Activated naive CD8-positive, alpha-beta T cell treated with anti-CD3 and anti-CD28 coated beads, Interleukin-2, amount 10 ng/mL, durations not matched to agents 7 days and 5 days (primary cell): ENCODE measurements around the gene APBA2. TPM values are rescaled to one million over a fixed set of nuclear protein-coding genes. Genes with fewer than 3 reads are reported as not detected.

ENCODE experiments used
- ATAC-seq: fragments of 150-1000 bp; cut with Tn5 transposase; one replicate; pipeline ENCODE4 v1.10.0; 2021; ENCODE audit warnings: low read depth, moderate library complexity
- POLR2A ChIA-PET: fragments of 350-600 bp; sonication (Branson Sonifier 250); formaldehyde crosslinking; loops from one replicate; lab custom pipeline; 2021; ENCODE audit warnings: antibody characterized with exemption; lab: Charles Lee
- DNase-seq: peaks from one replicate; pipeline ENCODE4 v3.0.0; 2021
- H3K27ac Mint-ChIP-seq: one replicate; pipeline ENCODE4 v1.8.0; 2022; ENCODE audit warnings: mild to moderate bottlenecking, mixed read lengths
- H3K27me3 Mint-ChIP-seq: one replicate; pipeline ENCODE4 v1.8.0; 2022; ENCODE audit warnings: mild to moderate bottlenecking, moderate library complexity, mixed read lengths
- H3K36me3 Mint-ChIP-seq: one replicate; pipeline ENCODE4 v1.8.0; 2021; ENCODE audit warnings: mild to moderate bottlenecking, mixed read lengths
- H3K4me1 Mint-ChIP-seq: one replicate; pipeline ENCODE4 v1.8.0; 2021; ENCODE audit warnings: mixed read lengths
- H3K4me3 Mint-ChIP-seq: one replicate; pipeline ENCODE4 v1.8.0; 2022; ENCODE audit warnings: mild to moderate bottlenecking, moderate library complexity, mixed read lengths
- H3K9me3 Mint-ChIP-seq: one replicate; pipeline ENCODE4 v1.8.0; 2021; ENCODE audit warnings: mixed read lengths
- total RNA-seq, 2 experiments: library from RNA; stranded (reverse); gene quantifications; one replicate each; pipeline ENCODE4 v1.2.3, GENCODE V29; 2021

The APBA2 gene
- total RNA-seq, 2 experiments from 2014 or later, result 65.1 to 66.0 TPM

DNA sequence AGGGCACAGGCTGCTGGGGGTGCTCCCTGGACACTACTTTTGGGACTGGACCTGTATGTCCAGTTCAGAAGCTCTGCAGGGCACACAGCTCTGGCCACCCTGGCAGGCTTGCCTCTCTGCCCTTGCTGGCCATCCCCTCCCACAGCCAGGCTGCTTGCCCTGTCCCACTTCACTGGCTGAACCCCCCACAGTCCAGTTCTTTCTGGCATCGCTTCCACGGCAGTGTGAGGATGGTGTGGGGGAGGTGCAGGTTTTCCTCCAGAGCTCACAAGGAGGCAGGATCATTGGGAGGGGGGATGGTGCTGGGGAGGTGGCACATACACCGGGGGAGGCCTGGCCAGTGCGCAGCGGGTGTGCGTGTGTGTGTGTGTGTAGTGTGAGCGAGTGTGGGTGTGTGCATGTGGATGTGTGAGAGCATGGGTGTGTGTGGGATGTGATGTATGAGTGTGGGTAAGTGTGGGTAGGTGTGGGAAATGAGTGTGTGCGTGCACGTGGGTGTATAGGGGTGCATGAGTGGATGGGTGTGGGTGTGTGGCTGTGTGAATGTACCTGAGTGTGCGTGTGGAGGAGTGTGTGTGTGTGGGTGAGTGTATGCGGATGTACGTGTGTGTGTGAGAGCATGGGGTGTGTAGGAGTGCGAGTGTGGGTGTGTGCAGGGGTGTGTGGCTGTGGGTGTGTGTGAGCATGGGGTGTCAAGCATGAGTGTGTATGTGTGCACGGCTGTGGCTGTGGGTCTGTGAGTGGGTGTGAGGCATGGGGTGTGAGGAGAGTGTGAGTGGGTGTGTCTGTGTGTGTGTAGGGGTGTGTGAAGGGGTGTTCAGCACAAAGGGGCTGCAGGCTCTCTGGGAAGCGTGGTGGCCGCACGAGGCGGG is 228.7 kb downstream of the APBA2 start:
- ATAC-seq (no peak), DNase-seq (no peak)
- no peak overlapping the region for H3K27ac Mint-ChIP-seq
- H3K36me3 Mint-ChIP-seq, result peaks cover 5% of the 10 kb centered on the region
- peaks cover 7% of the 10 kb centered on the region for H3K4me1 Mint-ChIP-seq
- no peaks in the 10 kb centered on the region for H3K27me3 Mint-ChIP-seq
- H3K4me3 Mint-ChIP-seq, result no peak overlapping the region
- POLR2A ChIA-PET, result no interaction called here
- no peaks in the 10 kb centered on the region for H3K9me3 Mint-ChIP-seq

DNA sequence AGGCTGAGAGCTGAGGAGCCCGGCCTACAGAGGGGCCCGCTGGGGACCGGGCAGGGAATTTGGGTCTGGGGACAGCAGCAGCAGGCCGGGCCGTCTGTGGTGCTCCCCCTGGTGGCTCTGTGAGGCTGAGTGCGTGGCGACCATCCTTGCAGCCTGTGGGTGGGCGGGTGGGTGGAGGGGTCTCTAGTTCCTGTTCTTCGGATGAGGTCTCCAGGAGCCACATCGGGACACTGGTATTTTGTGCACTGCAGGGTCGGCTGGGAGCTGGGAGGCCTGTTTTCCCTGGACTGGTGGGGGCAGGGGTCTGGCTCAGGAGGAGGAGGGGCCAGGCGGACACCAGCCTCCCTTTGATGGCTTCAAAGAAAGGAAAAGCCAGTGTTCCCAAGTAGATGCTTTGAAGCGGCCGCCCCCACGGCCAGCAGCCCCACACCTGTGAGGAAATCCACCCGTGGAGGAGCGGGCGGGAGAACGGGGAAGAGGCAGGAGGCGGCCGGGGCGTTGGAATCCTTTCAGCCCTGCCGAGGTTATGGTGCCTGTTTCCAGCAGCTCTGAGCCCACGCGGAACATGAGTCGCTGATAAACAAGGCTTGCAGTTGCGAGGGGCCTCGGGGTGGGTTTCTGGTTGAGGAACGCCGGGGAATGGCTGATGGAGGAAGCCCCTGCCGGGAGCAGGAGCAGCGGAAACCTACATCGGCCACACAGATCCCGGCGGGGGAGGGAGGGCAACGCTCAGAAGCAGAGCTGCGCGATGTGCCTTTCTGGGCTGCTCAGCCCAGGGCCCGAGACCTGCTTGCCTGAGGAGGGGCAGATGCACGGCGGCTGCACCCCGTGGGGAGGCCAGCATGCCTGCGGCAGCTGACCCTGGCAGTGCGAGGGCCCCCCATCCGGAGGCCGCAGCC is 229.6 kb downstream of the APBA2 start:
- ATAC-seq (peak; percentile 15), DNase-seq (no peak)
- Mint-ChIP-seq H3K4me3 (peak overlapping the region; percentile 35), H3K27ac (no peak overlapping the region), H3K27me3 (no peaks in the 10 kb centered on the region), H3K36me3 (peaks cover 5% of the 10 kb centered on the region), H3K4me1 (peaks cover 7% of the 10 kb centered on the region), H3K9me3 (no peaks in the 10 kb centered on the region)
- POLR2A ChIA-PET, result no interaction called here

DNA sequence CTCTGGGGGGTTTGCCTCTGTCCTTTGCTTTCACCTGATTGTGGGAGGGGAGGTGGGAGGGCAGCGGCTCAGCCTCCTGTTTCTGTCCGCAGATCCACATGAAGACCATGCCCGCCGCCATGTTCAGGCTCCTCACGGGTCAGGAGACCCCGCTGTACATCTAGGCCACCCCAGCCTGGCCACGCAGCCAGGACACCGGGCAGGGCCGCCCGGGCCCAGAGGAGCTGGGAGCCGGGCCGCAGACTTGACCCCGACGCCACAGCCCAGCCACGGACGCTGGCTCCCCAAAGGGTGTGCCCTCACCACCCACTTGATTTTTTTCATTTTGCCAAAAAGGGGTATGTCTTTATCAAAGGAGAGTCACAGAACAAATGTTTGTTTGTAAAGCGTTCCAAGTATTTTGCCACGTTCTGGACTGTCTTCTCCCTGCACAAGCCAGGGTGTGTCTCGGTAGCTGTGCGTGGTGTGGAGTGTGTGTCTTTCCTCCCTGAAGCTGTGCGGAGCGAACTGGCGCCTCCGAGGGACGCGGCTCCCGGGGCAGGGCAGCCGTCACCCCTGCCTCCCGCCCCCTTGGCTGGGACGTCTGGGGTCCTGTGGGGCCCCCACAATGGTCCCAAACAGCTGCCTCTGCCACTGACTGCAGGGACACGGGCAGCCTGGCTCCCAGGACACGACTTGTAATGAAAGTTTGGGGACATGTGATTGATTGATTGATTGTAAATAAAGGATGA is 231.4 kb downstream of the APBA2 start:
- no peak overlapping the region for H3K4me3 Mint-ChIP-seq
- POLR2A ChIA-PET, result no interaction called here
- peaks cover 5% of the 10 kb centered on the region for H3K36me3 Mint-ChIP-seq
- no peak for ATAC-seq
- H3K27ac Mint-ChIP-seq, result no peak overlapping the region
- DNase-seq, result no peak
- H3K27me3 Mint-ChIP-seq, result no peaks in the 10 kb centered on the region
- peaks cover 7% of the 10 kb centered on the region for H3K4me1 Mint-ChIP-seq
- no peaks in the 10 kb centered on the region for H3K9me3 Mint-ChIP-seq

DNA sequence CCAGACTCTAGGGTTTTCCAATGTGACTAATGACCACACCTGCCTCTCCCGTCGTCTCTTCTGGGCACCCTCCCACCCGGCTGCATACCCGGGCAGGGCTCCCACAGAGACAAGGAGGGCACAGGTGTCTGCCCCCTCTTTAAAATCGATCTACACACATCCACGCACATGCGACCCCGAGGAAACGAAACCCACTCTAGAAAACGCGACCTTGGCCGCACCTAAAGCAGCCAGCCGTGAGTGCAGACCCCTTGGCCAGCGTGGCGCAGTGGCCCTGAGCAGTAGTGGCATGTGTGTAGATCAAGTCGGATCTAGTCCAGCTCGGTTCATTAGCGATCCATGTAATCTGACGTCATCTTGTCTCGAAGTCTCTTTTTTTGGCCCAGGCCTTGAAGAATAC is 232.0 kb downstream of the APBA2 start:
- Mint-ChIP-seq H3K36me3 (peaks cover 5% of the 10 kb centered on the region), H3K4me3 (no peak overlapping the region), H3K9me3 (no peaks in the 10 kb centered on the region), H3K27me3 (no peaks in the 10 kb centered on the region), H3K4me1 (peaks cover 7% of the 10 kb centered on the region), H3K27ac (no peak overlapping the region)
- ATAC-seq, result no peak
- DNase-seq, result no peak
- POLR2A ChIA-PET, result no interaction called here

DNA sequence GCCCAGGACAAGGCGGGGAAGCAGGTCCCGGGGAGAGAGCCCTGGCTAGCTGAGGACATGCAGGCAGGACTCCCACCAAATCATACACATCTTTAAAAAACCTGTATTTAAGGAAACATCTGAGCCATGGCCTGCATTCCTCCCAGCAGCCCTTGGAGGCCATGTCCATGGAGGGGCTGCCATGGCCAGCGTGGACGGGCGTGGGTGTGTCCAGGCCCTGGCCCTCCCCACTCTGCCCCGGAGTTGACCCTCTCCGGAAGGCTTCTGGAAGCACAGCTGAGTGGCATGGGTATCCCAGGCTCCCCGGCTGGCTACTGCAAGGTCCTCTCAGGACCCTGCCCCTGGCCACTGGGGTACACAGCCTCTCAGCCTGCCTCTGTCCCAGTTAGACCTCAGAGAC is 234.1 kb downstream of the APBA2 start:
- DNase-seq (no peak), ATAC-seq (no peak)
- H3K27me3 Mint-ChIP-seq, result no peaks in the 10 kb centered on the region
- H3K9me3 Mint-ChIP-seq, result no peaks in the 10 kb centered on the region
- no peak overlapping the region for H3K27ac Mint-ChIP-seq
- H3K4me3 Mint-ChIP-seq, result no peak overlapping the region
- POLR2A ChIA-PET, result no interaction called here
- no peaks in the 10 kb centered on the region for H3K36me3 Mint-ChIP-seq
- H3K4me1 Mint-ChIP-seq, result no peaks in the 10 kb centered on the region

DNA sequence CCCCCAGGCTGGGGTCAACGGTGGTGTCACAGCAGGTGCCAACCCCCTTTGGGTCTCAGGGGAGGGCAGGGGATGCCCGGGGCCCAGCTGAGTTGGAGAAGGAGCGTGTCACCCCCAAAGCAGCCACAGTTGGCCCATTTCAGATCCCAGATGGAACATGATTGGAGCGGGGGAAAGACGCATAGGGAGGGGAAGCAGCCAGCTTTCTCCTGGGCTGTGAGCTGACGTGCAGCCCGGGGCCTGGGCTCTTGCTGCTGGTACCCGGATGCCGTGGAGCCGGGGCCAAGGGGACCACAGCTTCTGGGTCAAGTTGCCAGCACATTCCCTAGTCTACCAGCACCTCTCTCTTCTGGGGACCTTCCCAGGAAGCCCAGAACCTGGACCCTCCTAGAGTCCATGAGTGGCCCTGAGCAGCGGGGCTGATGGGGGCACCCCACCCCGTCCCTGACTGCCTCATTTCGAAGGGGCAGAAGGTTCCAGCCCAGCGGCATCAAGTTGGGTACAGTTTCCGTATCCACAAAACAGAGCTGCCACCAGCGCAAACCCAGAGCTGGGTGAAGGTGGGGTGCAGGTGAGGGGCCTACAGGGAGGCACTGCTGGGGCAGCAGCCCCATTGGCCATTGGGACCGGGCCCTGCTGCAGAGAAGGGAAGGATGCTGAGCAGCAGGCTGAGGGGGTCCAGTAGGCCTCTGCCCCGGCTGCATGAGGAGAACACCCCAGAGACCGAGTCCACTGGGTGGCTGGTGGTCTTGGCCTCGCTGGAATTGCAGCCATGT is 235.0 kb downstream of the APBA2 start:
- no peak overlapping the region for H3K27ac Mint-ChIP-seq
- ATAC-seq (no peak), DNase-seq (no peak)
- H3K9me3 Mint-ChIP-seq, result no peaks in the 10 kb centered on the region
- no peaks in the 10 kb centered on the region for H3K27me3 Mint-ChIP-seq
- H3K4me1 Mint-ChIP-seq, result no peaks in the 10 kb centered on the region
- no peaks in the 10 kb centered on the region for H3K36me3 Mint-ChIP-seq
- no peak overlapping the region for H3K4me3 Mint-ChIP-seq
- POLR2A ChIA-PET, result no interaction called here

DNA sequence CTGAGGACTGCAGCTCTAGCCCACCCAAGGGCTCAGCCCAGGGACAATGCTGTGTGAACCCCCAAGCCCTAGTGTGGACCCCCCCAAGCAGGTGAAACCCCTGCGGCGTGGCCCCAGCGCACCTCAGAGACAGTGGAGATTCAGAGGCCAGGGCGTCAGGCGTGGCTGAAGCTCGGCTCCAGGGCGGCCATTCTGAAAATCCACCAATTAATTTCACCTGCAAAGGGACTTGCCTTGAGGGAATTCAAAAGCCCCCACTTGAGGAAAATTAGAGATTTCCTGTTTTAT is 235.5 kb downstream of the APBA2 start:
- POLR2A ChIA-PET, result no interaction called here
- DNase-seq (no peak), ATAC-seq (no peak)
- no peak overlapping the region for H3K4me3 Mint-ChIP-seq
- H3K4me1 Mint-ChIP-seq, result no peaks in the 10 kb centered on the region
- no peak overlapping the region for H3K27ac Mint-ChIP-seq
- no peaks in the 10 kb centered on the region for H3K9me3 Mint-ChIP-seq
- H3K36me3 Mint-ChIP-seq, result no peaks in the 10 kb centered on the region
- no peaks in the 10 kb centered on the region for H3K27me3 Mint-ChIP-seq

DNA sequence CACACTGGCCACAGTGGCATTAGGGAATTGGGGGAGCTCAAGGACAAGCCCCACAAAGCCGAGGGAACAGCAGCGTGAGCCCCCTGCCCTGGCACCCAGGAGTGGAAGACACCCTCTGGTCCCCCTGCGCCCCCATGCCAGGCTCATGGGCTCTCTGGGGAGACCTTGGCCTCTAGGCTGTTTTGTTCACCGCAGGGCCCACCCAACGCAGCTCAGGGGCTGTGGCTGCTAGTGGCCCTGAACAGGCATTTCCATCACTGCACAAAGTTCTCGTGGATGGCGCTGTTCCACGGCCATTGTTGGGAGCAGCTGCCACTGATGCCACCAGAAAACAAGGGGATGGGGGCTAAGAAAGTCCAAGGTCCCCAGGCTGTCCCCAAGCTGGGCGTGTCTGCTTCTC is 236.1 kb downstream of the APBA2 start:
- no peak for DNase-seq
- Mint-ChIP-seq H3K27ac (no peak overlapping the region), H3K9me3 (no peaks in the 10 kb centered on the region), H3K4me1 (no peaks in the 10 kb centered on the region), H3K27me3 (no peaks in the 10 kb centered on the region), H3K36me3 (no peaks in the 10 kb centered on the region), H3K4me3 (no peak overlapping the region)
- POLR2A ChIA-PET, result no interaction called here
- ATAC-seq, result no peak

DNA sequence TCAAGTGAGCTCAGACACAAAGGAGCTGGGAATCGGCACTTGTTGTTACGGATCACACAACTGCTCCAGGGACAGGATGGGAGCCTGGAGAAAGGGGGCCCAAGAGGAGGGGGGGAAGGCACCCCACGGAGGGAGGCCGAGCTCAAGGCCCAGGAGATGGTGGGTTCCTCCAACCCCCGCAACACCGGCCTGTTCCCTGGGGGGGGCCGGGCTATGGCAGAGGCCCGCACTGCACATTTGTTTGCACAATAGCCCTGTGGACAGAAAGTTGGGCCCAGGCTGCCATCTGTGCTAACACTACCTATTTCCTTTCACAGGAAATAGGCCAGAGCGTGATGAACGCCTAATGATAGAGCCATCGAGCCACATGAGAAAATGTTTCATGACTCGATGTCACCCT is 236.7 kb downstream of the APBA2 start:
- no peak overlapping the region for H3K4me3 Mint-ChIP-seq
- no peaks in the 10 kb centered on the region for H3K9me3 Mint-ChIP-seq
- DNase-seq (no peak), ATAC-seq (no peak)
- H3K4me1 Mint-ChIP-seq, result no peaks in the 10 kb centered on the region
- no peaks in the 10 kb centered on the region for H3K36me3 Mint-ChIP-seq
- POLR2A ChIA-PET, result no interaction called here
- H3K27me3 Mint-ChIP-seq, result no peaks in the 10 kb centered on the region
- no peak overlapping the region for H3K27ac Mint-ChIP-seq

DNA sequence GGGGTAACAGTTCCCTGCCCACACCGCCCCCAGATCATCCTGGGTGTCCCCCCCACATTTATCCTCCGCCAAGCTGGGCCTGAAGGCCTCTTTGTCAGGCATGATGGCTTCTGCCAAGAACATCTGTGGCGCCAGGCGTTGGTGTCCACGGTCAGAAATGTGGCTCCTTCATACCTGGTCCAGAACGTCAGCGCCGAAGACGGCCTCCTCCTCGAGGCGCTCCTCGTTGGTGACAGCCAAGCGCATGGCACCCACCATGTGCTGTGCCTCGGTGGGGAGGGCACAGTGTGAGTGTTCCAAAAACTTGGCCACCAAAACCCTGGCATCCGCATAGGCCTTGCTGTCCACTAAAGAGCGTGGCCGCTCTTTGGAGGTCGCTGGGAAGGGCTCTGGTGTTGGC is 237.4 kb downstream of the APBA2 start:
- no peak overlapping the region for H3K4me3 Mint-ChIP-seq
- H3K36me3 Mint-ChIP-seq, result no peaks in the 10 kb centered on the region
- POLR2A ChIA-PET, result no interaction called here
- H3K9me3 Mint-ChIP-seq, result no peaks in the 10 kb centered on the region
- H3K27ac Mint-ChIP-seq, result no peak overlapping the region
- no peaks in the 10 kb centered on the region for H3K4me1 Mint-ChIP-seq
- ATAC-seq, result no peak
- no peaks in the 10 kb centered on the region for H3K27me3 Mint-ChIP-seq
- DNase-seq, result no peak

DNA sequence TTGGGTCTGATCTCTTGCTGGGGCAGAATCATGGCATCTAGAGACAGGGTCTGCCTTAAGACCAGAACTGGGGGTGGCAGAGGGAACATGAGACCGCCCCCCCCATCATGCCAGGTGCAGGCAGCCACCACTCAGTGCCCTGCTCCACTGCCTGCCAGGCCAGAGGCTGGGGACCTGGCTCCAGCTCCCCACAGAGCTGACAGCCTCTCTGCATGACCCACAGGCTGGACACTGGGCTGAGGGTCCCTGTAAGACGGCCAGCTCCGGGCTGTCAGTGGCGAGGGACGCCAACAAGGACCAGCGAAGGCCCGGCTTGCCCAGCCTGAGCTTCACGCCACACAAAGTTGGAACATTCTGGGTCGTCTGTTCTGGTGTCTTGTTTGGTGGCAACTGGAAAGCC is 238.2 kb downstream of the APBA2 start:
- no peak for DNase-seq
- Mint-ChIP-seq H3K9me3 (no peaks in the 10 kb centered on the region), H3K4me3 (no peak overlapping the region), H3K36me3 (no peaks in the 10 kb centered on the region), H3K27ac (no peak overlapping the region), H3K27me3 (no peaks in the 10 kb centered on the region), H3K4me1 (no peaks in the 10 kb centered on the region)
- POLR2A ChIA-PET, result no interaction called here
- no peak for ATAC-seq

DNA sequence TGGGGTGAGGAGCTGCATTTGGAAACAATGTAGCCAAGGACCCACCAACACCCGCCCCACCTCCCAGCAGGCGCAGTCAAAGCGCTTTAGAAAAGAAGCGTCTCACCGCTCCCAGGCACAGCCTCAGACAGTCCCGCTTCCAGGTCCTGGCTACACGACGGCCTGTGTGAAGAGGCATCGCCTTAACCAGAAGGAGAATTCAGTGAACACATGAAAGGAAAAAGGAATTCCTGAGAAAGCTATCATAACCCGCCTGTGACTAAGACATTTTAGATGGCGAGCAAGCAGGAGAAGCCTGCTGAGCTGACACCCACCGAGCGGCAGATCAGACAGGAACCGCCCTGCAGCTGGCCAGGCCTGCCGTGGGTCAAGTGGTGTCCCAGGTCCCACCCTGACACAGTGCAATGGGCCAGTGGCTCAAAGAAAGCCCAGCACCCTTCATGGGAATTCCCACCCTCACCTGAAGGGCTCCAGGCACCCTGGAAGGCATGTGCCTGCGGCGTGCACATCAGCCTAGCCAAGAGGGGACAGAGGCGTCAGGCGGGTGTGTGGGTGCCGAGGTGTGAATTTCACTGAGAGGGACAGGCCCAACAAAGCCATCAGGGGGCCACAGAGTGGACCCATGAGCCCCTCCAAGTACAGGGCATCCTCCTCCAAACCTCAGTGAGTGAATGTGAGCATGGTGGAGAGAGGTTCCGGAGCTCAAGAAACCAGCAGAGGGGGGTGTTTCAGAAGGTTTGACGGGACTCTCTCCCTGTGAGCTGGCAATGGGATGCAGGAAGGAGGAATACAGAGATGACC is 239.0 kb downstream of the APBA2 start:
- ATAC-seq (no peak), DNase-seq (no peak)
- no peak overlapping the region for H3K4me3 Mint-ChIP-seq
- H3K36me3 Mint-ChIP-seq, result no peaks in the 10 kb centered on the region
- POLR2A ChIA-PET, result no interaction called here
- no peaks in the 10 kb centered on the region for H3K27me3 Mint-ChIP-seq
- H3K9me3 Mint-ChIP-seq, result no peaks in the 10 kb centered on the region
- no peaks in the 10 kb centered on the region for H3K4me1 Mint-ChIP-seq
- no peak overlapping the region for H3K27ac Mint-ChIP-seq
